Stimulated activated CD4-positive, alpha-beta T cell treated with anti-CD3 and anti-CD28 coated beads, Interleukin-4, amount 100 ng/mL, for 24 hours (primary cell): ENCODE data around the gene TEAD4.
"Not testable (repeated sequence)": the region's sequence is repeated elsewhere in the genome, so short reads cannot be mapped to it uniquely, and the experiment has no call there.

ENCODE experiments used
- DNase-seq: peaks from one replicate; pipeline ENCODE4 v3.0.0-alpha.2; 2020

The TEAD4 gene

DNA sequence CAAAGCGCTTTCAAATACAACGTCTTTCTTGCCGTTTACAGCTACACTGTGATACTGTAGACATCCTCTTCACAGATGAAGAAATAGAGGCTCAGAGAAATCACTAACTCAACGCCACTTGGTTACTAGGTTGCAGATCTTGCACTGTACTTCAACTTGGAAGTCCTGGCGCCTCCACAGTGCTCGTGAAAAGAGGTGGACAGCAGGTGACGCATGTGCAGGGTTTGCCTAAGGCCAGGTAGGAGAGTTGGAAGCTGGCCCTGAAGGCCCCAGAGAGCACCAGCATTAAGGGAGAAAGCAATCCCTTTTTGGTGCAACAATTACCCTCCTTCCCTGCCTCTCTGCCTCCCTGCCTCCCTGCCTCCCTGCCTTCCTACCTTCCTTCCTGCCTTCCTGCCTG is 95.2 kb downstream of the TEAD4 start:
- DNase-seq = no peak

DNA sequence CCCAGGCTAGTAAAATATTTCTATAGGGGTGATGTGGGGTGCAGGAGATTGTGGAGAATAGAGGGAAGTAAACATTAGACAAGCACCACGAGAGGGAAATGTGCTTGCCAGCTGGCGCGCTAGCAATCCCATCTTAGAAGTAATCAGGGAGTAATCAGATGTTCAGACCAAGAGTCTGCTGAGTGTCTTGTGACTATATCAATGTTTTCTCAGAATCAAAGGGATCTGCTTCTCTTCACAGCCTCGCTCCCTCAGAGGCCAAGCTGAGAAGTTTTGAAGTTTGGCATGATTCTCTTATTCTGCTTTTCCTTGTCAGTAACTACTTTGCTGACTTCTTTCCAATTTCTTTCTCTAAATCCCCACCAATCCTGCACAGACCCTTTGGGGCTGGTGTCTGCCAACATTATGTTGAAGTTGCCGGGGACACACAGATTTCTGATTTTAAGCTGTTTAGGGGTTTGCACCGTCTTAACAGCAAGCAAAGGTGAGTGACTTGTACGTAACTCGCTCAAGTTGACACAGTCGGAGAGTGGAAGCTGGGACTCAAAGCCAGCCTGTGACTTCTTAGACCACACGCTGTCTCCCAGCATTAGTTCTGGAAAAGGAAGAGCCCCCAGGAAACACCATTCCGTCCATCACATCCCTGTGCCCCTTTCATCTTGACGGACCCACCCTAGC is 96.0 kb downstream of the TEAD4 start:
- no peak for DNase-seq

DNA sequence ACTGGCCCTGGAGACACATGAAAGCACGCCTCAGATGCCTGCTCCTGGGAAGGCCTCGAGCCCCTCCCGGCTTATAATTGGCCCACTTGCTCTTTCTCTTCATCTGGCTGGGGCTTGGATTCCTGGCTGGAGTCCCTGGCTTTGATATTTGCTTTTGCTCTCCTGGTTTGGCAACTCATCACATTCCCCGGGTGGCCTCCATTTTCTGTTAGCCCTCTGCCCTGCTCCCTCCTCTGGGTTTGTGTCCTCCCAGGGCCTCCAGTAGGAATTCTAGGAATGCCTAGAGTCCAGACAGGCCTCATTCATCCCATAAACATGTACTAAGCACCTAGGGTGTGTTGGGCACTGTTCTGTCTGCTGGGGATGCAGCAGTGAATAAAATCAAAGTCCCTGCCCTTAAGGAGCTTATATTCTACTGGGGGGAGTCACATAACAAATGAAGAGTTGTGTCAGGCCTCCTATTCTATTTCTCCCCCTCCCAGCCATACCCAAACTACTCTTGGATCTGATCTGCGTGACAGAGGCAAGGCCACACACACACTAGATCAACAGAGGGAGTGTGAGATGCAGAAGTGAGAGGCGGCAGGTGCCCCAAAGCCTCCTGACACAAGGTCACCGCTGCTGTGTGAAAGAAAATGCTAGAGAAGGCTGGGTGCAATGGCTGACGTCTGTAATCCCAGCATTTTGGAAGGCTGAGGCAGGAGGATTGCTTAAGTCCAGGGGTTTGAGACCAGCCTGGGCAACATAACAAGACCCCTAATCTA is 96.7 kb downstream of the TEAD4 start:
- no peak for DNase-seq

DNA sequence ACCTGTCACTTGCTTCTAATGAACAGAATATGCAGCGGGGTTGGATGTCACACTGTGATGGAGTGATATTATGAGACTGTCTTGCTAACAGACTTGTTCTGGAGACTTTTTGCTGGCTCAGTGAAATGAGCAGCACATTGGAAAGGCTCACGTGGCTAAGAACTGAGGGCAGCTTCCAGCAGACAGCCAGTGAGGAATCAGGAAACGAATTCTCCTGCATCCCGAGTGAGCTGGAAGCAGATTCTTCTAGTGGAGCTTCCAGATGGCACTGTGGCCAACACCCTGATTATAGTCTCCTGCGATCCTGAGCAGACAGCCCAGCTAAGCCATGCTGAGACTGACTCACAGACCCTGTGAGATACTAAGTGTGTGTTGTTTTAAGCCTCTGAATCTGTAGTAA is 101.9 kb downstream of the TEAD4 start:
- no peak for DNase-seq

DNA sequence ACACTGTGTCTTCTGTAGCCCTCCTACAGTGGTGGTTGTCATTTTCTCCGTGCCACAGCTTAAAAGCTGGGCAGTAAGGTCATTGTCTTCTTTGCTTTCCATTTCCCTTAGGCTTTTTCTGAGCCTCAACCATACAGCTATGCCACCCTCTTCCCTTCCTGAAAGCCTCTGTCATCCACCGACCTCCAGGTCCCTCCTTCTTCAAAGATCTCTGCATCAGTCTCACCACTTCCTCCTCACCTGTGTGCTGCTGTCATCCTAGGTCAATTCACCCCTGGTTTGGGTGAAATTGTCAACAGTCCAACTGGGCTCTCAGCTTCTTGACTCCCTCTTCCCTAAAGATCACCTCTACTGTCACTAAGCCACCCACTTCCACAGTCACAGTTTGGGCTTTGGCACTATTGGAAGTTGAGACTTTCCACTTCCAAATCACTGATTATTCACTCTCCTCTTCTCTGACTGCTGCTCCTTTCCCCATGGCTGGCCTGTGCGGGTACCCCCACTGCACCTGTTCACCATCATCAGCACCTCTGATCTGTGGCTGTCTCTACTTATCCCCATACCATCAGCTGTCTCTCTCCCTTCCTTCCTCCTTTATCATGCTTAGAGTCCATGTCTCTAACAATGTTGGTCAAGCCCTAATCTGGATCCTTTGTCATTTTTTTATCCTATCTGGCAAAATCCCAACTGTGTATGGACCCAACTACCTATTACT is 102.5 kb downstream of the TEAD4 start:
- DNase-seq = no peak

DNA sequence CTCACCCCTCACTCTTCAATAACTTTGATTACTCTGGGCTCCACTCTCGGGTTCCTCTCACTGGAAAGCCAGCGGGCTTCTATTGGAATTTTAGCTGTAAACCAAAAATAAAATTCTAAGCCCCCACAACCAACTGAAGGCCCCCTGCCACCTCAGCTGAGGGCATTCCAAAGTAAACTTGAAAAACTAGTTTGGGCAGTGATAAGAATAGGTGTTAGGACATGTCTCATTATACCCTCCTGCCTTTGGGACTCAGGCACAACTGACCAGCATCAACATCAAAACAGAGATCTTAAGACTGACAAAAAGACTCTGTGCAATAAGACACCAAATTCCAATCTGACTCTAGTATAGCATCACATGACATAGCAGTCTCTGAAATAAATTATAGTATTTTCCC is 106.1 kb downstream of the TEAD4 start:
- no peak for DNase-seq

DNA sequence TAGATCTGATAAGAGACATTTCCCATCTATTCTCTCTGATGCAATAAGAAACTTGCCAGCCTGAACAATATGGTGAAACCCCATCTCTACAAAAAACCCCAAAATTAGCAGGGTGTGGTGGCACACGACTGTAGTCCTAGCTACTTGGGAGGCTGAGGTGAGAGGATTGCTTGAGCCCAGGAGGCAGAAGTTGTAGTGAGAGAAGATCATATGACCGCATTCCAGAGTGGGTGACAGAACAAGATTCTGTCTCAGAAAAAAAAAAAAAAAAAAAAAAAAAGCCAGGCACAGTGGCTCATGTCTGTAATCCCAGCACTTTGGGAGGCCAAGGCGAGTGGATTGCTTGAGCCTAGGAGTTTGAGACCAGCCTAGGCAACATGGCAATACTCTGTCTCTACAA is 106.6 kb downstream of the TEAD4 start:
- not testable (repeated sequence) for DNase-seq

DNA sequence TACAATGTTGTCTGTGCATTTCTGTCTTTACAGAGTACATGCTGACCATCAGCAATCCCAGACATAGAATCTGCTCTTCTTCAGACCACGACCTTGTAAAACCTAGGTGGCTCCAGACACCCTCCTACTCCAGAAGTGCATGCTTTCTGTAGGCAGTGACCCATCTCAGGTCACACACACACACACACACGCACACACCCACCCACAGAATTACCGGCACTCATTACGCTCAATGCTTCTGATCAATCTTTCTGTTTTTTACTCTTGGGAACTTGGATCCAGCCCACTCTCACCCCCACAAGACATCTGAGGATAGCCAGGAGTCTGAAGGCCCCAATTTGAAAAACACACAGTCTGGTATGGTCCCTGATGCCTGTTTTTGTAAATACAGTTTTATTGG is 110.5 kb downstream of the TEAD4 start:
- DNase-seq = no peak

DNA sequence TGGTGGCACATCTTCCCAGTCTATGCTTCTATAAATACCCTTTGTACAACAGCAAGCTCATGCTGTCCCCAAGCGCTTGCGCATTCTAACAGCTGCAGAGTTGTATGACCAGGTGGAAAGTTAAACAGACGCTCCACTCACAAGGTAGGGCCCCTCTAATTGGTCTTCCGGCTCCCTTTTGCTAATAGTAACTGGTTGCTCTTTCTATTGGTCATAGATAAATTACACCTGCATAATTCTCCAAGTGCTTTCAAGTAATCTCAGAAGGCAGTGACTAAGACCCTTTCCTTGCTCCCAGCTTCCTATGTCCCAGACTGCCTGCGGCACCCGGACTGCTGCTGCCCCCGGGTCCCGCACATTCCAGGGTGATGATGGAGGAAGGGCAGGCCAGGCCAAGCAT is 111.9 kb downstream of the TEAD4 start:
- DNase-seq = no peak

DNA sequence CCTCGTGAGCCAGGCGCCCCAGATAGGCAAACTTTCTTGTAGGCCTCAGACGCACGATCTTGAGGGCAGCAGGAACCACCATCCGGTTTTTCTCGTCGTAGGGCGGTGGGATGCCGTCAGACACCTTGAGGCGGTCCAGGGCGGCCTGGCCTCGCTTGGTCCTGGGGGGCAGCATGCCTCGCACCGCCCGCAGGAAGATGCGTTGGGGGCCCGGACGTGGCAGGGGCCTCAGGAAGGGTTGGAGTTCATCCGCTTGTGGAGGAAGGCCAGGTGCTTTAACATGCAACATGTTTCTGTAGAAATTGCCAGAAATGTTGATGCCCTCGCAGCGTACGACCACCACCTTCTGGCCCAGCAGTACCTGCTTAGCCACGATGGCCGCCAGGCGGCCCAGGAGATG is 112.5 kb downstream of the TEAD4 start:
- DNase-seq = no peak

DNA sequence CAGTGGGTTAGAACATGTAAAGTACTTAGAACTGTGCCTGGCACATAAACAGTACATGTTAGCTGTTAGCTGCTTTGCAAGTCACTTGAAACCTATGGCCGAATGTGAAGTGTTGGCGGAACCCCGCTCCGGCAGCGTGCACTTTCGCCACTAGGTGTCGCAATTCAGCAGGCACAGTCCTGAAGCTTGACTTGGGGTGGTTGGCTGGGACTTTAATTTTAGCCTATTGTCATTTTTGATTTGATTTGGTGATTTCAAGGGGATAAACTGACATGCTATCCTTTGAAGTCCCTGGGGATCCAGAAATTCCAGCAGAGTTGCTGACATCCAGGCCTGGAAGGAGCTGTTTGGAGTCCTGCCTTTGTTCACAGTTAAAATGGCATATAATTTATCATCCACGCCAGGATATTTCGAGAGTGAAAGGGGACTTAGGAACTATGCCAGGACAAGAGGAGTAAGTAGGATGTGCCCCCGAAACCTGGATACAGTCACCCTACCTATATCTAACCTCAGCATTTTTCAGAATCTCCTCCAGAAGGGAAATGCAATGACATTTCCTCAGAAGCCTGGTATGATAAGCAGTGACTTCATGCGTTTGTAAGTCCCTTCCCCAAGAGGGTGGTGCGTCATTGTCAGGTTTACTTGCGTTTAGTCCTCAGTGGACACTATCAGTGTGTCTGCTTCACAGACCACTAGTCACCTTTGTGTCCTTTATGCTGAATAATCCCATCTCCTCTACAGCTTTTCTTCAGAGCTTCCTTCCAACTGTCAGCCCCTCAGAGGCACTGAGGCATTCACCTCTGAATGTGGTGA is 114.4 kb downstream of the TEAD4 start:
- peak; percentile 87 for DNase-seq

DNA sequence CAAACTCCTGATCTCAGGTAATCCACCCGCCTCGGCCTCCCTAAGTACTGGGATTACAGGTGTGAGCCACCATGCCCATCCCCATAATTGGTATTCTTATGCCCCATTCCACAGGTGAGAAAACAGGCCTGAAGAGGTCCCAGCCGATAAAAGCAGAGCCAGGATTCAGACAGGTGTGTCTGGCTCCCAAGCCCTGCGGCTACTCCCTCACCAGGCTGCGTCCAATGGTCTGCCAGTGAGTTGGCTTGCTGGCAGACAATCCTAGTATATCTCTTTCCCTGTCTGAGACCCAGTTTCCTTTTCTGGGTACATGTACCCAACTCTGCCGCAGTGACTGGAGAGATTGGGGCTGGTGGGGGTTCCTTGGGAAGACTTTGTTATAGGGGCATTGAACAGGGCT is 116.1 kb downstream of the TEAD4 start:
- DNase-seq = no peak

DNA sequence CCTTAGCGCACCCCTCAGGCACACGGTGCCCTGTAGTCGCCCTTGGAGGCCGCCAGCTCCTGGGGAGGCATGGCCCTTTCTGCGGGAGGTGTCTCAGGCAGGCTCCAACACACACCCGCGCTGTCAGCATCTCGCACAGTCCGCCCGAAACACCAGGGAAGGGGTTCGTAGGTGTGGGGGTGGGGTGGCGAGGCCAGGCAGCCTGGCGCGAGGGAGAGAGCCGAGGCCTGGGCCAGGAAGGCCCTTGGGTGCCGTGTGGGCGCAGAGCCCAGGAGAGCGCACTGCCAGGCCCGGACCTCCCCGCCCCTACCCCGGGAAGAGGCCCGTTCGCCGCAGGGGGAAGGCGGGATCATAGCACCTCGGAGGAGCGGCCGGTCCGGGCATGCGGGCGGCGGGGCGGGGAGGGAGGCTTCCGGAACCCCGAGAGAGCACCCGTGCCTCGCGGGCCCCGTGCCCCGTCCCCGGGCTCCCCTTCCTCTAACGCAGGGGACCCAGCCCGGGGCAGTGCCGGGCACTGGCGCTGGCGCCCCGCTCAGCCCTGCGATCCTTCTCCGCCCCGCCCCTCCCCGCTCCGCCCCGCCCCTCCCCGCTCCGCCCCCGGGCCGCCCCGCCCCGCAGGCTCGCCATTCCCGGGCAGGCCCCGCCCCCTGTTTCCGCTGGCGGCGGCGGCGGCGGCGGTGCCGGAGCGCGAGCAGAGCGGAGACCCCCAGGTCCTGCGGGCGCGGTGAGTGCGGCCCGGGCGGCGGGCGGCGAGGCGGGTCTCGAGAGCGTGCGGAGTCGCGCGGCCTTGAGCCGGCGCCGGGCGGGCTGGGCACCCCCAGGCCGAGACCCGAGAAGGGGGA is 117.8 kb downstream of the TEAD4 start, which contains the start of gene TSPAN9:
TSS of gene TSPAN9 (plus strand) at position 650 of the 842 bp plus-strand sequence. CDS start 123,815 bp downstream, outside the sequence.
- peak; percentile 65 for DNase-seq

DNA sequence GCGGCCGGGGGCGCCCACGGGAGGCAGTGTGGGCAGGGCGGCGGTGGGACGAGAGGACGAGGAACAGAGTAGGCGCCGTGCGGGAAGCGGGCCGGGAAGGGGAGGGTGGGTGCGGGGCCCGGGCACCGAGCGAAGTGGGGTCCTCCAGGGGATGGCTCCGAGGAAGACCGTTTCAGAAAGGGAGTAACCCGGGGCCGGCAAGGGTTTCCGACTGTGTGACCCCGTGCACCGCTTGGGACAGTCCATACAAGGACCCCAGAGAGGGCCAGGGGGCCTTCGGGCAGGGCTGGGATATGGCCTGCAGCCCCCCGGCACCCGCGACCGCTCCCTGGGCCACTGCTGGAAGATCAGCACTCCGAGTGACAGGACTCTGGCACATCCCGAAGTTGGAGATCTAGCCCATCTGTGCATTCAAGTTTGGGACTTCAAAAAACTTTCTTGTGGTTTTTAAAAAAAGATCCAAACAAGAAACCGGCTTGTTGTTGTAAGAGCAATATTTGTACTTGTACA is 118.4 kb downstream of the TEAD4 start:
- DNase-seq = no peak

DNA sequence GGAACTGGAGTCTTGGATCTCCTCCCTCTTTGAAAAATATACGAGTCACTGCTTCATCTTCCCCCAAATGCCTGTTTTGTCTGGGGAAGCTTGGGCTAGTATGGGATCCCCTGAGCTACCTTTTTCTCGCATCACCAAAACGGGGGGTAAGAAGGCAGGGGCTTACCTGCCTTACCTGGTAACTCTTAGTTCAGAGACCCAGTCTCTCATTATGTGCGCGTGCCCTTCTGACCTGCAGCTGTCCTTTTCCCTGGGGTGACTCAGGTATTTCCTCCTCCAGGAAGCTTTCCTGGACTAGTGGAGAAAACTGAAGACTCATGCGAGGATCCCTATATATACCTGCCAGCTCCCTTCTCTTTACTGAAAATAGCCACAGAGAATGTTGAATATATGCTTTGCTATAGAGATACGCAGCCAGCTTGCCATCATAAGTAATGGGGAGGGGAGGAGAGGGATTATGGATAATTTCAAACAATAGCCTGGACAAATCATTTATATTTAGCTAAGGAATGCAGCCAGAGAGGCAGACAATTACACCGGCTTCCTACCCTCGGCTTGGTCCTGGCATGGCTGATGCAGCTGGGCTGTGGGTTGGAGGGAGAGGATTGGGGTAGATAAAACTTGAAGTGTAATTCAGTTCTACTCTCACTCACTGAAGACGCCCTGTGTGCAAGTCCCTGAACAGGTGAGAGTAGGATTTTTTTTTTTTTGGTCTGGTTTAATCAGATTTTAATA is 119.1 kb downstream of the TEAD4 start:
- DNase-seq = no peak

DNA sequence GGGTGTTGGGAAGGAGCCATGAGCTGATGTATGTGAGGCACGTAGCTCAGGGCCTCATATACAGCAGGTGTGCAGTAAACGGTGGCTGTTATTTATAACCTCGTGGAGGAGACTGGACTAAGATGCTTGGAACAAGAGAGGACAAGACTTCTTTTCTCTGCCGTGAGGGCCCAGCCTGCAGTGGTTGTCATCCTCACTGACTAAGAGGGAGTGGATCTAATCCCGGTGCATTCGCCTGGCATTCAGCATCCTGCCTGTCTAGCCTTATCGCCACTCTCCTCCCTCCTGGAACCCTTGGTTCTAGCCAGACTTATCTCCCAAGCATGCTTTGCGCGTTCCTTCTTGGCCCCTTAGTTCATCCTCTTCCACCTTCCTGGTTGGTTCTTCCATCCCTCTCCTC is 121.9 kb downstream of the TEAD4 start:
- DNase-seq = no peak

DNA sequence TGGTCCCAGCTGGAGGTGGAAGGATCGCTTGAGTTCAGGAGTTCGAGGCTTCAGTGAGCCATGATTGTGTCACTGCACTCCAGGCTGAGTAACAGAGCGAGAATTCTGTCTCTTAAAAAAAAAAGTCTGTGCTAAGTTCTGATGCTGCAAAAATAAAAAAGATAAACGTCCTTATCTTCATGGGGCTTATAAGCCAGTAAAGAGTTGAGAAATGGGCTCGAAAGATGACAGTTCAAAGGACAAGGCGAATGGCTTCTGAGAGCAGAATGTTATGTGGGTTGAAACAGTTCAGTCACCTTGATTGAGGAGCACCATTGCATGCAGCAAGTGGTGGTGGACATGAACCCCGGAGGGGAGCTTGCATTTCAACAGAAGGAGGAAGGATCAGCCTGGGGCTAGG is 122.7 kb downstream of the TEAD4 start:
- no peak for DNase-seq

DNA sequence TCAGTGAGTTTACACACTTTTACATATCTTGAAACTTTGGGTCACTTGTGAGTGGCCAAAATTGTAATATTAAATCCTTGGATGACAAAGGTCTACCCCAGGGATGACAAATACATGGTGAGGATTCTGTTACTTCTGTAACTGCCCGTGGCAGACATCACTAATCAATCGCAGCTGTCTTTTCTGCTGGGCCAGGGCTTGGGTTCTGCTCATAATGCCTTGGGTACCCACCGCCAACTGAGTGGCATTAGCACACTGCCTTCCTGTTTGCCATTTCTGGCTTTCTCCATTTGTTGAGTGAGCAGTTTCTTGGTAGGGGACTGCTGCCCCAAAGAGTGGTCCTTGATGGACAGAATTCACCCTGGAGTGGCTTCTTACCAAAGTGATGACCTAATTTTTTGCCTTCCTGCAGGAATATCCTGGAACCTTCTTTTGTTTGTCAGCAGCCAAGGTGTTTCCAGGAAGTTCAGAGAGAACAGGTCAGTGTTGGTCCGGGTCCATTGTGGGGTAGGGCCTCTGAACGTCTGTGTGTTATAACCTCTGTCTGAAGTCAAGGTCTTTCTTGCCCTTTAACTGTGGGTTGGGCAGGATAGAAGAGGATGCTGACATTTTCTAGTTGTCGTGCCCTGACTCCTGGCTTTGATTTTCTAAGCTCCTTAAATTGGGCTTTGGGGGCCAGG is 124.2 kb downstream of the TEAD4 start:
- DNase-seq = no peak

DNA sequence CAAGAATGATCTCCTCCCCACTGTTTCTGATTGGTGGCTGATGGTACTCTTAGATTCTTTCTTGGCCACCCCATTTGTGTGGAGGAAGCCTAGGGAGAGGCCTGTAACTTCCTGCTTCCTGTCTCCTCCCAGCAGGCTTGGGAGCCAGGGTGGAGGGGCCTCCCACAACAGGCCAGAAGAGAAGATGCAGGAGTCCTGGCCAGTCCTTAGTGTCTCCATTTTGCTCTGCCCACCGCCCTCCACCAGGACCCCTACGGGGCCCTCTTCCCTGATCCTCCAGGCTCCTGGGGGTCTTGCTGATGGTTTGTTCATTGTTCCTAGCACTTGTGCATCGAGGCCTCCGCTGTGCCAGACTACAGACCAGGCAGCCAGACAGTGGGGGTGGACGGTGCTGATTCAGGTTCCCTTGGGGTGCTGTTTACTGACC is 124.7 kb downstream of the TEAD4 start:
- no peak for DNase-seq

DNA sequence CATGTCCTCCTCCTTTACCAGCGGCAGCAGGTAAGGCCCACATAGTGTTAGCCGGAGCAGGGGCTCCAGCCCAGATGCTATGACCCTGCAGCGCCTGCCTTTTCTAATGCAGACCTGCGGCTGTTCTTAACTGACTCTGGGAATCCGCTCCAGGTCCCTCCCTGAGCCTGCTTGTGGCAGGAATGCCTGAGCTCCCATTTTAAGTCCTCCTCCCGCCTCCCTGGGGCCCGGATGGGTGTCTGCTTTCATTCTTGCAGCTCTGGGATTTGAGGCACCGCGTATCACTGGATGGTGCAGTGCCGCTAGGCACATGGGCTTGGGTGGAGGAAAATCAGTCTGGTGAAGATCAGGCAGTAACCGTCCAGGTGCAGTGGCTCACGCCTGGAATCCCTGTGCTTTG is 125.5 kb downstream of the TEAD4 start:
- no peak for DNase-seq
